ENCODE data around the gene SLC6A17.

Gene SLC6A17

DNA sequence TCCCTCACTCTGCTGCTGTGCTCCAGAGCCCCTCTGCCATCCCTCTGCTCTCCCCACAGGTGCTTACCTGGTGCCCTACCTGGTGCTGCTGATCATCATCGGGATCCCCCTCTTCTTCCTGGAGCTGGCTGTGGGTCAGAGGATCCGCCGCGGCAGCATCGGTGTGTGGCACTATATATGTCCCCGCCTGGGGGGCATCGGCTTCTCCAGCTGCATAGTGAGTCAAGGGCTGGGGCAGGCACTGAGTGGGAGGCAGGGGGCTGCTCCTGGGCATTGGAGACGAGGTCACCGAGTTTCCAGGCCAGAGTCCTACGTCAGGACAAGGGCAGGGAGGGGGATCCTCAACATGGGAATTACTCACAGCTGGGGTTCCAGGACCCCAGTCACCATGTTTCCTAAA lies 21.7 kb downstream of the SLC6A17 start:
- no peaks in the 10 kb centered on the region for H3K27me3 Mint-ChIP-seq (ENCODE audit: low read depth)
- no peaks in the 10 kb centered on the region for H3K36me3 Mint-ChIP-seq (ENCODE audit: low read depth)
- DNase-seq (ENCODE audit: low spot score): no peak

DNA sequence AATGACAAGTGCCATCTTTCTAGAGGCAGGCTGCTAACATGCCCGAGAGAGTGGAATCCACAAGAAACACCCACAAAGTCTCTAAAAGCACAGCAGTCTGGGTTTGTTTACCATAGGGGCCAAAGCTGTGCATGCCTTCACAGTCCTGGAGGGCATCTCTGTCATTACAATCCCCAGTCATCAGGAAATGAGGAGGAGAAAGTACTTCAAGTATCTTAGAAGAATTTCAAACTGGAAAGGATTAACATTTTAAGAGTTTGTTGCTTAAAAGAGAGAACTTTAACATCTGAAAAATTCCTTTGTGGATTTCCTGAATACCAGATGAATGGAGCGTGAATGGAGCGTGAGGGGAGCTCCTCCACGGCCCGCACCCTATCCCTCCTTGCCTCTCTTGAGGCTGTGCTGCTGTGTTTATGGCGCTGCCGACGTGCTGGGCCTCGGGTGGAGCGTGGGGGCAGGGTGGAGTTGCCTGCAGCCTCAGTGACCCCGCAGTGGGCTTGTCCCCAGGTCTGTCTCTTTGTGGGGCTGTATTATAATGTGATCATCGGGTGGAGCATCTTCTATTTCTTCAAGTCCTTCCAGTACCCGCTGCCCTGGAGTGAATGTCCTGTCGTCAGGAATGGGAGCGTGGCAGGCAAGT lies 23.3 kb downstream of the SLC6A17 start:
- no peak overlapping the region for H3K4me3 Mint-ChIP-seq
- H3K36me3 Mint-ChIP-seq (ENCODE audit: low read depth): no peaks in the 10 kb centered on the region
- DNase-seq (ENCODE audit: low spot score): no peak
- no peaks in the 10 kb centered on the region for H3K9me3 Mint-ChIP-seq
- no peak overlapping the region for H3K27ac Mint-ChIP-seq
- H3K4me1 Mint-ChIP-seq (ENCODE audit: low read depth): no peaks in the 10 kb centered on the region
- H3K27me3 Mint-ChIP-seq (ENCODE audit: low read depth): no peaks in the 10 kb centered on the region

More for the DNA sequence above, 21.7 kb downstream of the SLC6A17 start:
- H3K4me3 Mint-ChIP-seq: no peak overlapping the region
- no peaks in the 10 kb centered on the region for H3K9me3 Mint-ChIP-seq
- H3K27ac Mint-ChIP-seq: no peak overlapping the region
- H3K4me1 Mint-ChIP-seq (ENCODE audit: low read depth): no peaks in the 10 kb centered on the region

DNA sequence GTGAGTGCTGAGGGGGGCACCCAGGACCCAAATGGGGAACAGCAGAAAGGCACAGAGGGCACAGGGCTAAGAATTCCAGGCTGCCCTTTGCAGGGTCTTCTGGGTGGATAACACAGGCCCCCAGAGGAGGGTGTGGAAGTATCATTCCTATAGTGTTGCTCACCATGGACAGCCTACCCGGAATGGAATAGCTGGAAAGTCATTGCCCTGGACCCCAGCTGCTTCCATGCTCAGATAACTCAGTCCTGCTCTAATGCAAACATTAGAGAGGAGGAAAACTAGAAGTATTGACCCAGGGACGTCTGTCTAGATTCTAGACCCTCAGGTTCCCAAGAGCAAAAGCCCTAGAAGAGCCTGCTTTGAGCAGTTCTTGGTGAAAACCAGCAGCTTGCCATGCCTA lies 24.7 kb downstream of the SLC6A17 start:
- Mint-ChIP-seq H3K4me3 (no peak overlapping the region), H3K27me3 (ENCODE audit: low read depth) (no peaks in the 10 kb centered on the region), H3K4me1 (ENCODE audit: low read depth) (no peaks in the 10 kb centered on the region), H3K36me3 (ENCODE audit: low read depth) (no peaks in the 10 kb centered on the region), H3K27ac (no peak overlapping the region), H3K9me3 (no peaks in the 10 kb centered on the region)
- DNase-seq (ENCODE audit: low spot score): no peak

DNA sequence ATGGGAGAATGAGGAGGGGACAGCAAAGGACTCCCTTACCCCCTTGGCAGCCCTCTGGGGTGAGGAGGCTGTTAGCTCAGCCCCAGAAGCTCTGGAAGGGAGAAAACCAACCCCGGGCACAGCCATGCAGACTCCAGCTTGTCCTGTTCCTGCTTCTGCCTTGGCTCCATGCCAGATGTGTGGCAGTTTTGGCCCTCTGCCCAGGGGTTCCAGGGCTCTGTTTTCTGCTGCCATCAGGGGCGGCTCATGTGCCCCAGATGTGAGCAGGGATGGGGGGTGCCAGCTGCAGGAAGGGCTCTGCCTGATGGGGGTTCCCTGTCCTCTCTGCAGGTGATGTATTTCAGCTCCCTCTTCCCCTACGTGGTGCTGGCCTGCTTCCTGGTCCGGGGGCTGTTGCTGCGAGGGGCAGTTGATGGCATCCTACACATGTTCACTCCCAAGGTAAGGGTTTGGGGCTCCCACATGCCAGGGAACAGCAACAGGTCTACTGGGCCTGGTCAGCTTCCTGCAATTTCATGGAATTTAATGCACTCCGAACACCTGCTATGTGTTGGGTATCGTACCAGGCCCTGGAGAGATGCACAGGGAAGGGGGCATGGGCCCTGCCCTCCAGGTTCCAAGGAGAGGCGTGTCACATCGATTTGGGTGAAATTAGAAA lies 26.1 kb downstream of the SLC6A17 start:
- DNase-seq (ENCODE audit: low spot score): no peak
- Mint-ChIP-seq H3K27me3 (ENCODE audit: low read depth) (no peaks in the 10 kb centered on the region), H3K36me3 (ENCODE audit: low read depth) (no peaks in the 10 kb centered on the region)

DNA sequence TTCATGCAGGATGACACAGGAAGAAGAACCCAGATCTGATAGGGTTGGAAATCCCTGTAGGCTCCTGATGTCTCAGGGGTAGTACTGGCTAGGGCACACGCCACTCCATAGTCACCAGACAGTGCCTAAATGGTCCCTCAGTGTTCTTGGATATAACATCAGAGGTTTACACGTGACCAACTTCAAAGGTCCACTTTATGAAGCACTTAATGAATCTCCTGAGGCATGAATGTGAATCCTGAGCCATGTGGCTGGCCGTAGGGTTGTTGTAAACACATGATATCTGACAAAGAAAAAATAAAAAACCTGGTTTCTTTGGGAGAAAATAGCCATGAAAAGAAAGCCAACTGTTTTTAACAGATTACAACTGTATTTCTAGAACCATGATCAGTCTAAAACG lies 27.5 kb downstream of the SLC6A17 start:
- no peak for DNase-seq (ENCODE audit: low spot score)

More for the DNA sequence above, 26.1 kb downstream of the SLC6A17 start:
- Mint-ChIP-seq H3K4me3 (no peak overlapping the region), H3K4me1 (ENCODE audit: low read depth) (no peaks in the 10 kb centered on the region), H3K27ac (no peak overlapping the region), H3K9me3 (no peaks in the 10 kb centered on the region)

DNA sequence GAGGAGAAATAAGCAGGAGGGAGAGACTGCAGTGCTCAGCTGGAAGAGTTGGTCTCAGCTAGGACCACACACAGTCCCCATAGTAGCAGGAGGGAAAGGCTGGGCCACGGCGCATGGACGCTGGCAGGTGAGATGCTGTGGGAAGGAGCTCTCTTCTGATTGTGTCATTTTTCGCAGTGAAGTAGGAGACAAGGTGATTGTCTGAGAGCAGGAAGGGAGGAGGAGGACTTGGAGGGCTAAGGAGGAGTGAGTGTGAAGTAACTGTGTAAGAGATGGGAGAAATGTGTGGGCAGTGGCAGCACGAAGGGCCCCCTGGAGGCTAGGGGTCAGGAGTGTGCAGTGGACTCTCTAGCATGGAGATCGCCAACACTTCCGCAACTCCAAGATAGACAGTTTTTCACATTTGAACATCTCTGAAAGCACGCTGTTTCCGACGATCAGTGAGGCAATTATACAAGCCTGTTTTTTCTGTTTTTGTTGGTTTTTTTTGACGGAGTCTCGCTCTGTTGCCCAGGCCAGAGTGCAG lies 33.4 kb downstream of the SLC6A17 start:
- Mint-ChIP-seq H3K4me1 (ENCODE audit: low read depth) (no peaks in the 10 kb centered on the region), H3K27ac (no peak overlapping the region), H3K27me3 (ENCODE audit: low read depth) (peaks cover 11% of the 10 kb centered on the region), H3K9me3 (no peaks in the 10 kb centered on the region), H3K4me3 (no peak overlapping the region), H3K36me3 (ENCODE audit: low read depth) (no peaks in the 10 kb centered on the region)
- DNase-seq (ENCODE audit: low spot score): no peak

More for the DNA sequence above, 27.5 kb downstream of the SLC6A17 start:
- Mint-ChIP-seq H3K4me3 (no peak overlapping the region), H3K27ac (no peak overlapping the region), H3K27me3 (ENCODE audit: low read depth) (no peaks in the 10 kb centered on the region), H3K36me3 (ENCODE audit: low read depth) (no peaks in the 10 kb centered on the region), H3K9me3 (no peaks in the 10 kb centered on the region), H3K4me1 (ENCODE audit: low read depth) (no peaks in the 10 kb centered on the region)

DNA sequence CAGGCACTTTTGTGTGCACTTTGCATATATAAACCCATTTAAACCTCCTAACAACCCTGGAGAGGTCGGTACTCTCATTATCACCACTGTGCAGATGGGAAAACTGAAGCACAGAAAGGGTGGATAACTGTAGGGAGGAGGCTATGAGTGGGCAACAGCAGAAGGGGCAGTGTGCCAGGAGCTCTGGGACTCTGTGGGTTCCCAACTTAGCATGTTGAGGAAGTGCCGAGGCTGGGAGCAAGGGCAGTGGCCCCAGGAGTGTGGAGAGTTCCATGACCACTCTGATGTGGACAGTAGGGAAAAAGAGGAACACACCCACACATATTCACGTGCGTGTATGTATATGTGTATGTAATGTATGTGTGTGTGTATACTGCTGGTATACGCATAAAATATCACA lies 34.2 kb downstream of the SLC6A17 start:
- Mint-ChIP-seq H3K4me1 (ENCODE audit: low read depth) (no peaks in the 10 kb centered on the region), H3K27ac (no peak overlapping the region), H3K9me3 (no peaks in the 10 kb centered on the region), H3K27me3 (ENCODE audit: low read depth) (peaks cover 13% of the 10 kb centered on the region), H3K4me3 (no peak overlapping the region), H3K36me3 (ENCODE audit: low read depth) (no peaks in the 10 kb centered on the region)
- DNase-seq (ENCODE audit: low spot score): no peak

DNA sequence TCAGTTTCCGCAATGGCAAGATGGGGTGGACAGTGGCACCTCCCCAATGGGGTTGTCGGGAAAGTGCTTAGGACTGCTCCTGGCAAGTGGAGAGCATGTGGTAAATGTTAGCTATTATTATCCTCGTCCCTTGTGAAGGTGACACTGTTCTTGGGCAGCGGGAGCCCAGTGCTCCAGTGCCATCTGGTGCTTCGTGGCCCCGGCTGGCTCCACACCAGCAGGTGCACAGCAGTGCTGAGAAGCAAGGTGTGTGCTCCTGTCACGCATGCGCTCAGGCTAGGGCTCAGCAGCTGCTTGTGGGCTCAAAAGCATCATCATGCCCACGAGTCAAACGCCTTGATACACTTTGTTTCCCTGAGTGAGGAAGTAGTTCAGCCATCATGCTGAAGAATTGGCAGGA lies 34.9 kb downstream of the SLC6A17 start:
- no peak for DNase-seq (ENCODE audit: low spot score)
- Mint-ChIP-seq H3K36me3 (ENCODE audit: low read depth) (no peaks in the 10 kb centered on the region), H3K9me3 (no peaks in the 10 kb centered on the region), H3K4me1 (ENCODE audit: low read depth) (no peaks in the 10 kb centered on the region), H3K27ac (no peak overlapping the region), H3K4me3 (no peak overlapping the region), H3K27me3 (ENCODE audit: low read depth) (peaks cover 13% of the 10 kb centered on the region)

DNA sequence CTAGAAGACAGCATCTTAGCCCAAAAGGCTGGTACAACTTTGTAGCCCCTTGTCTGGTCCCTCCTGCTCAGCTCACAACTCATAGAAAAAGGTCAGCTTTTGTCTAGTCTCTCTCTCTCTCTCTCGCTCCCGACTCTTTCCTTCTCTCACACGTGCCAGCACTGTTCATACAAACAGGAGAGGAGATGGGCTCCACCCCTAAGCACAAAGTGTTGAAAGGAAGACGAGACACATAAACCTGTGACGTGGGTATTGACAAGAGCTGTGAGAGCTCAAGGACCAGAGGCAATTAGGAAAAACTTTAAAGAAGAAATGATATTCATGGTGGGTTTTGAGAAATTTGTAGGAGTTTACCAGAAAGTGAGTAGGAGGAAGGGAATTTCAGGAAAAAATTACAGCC lies 36.3 kb downstream of the SLC6A17 start:
- no peaks in the 10 kb centered on the region for H3K9me3 Mint-ChIP-seq
- no peaks in the 10 kb centered on the region for H3K4me1 Mint-ChIP-seq (ENCODE audit: low read depth)
- DNase-seq (ENCODE audit: low spot score): no peak
- no peak overlapping the region for H3K27ac Mint-ChIP-seq
- H3K4me3 Mint-ChIP-seq: no peak overlapping the region
- H3K36me3 Mint-ChIP-seq (ENCODE audit: low read depth): no peaks in the 10 kb centered on the region
- peaks cover 13% of the 10 kb centered on the region for H3K27me3 Mint-ChIP-seq (ENCODE audit: low read depth)

DNA sequence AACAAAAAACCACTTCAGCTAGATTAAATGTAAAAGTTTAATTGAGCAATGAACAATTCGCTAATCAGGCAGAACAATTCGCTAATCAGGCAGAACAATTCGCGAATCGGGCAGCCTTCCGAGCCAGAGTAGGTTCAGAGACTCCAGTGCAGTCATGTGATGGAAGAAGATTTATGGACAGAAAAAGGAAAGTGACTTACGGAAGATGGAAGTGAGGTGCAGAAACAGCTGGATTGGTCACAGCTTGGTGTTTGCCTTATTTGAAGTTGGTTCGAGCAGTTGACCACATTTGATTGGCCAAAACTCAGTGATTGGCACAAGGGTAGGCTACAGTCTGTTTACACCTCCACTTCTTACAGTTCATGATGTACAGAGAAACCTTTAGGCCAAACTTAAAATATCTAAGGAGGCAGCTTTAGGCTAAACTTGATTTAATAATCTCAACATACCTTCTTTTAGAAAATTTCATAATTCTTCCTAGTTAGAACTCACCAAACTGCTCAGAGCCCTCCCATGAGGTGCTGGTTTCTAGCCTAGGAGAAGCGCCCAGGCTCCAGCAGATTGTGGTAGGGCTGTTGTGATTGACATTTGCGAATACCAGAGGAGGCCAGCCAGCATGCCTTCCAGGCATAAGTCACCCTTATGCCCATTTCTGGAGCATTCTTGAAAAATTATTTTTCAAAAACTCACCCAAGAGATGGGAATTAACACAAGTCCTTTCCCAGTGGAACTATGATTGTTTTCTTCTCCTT lies 37.0 kb downstream of the SLC6A17 start:
- Mint-ChIP-seq H3K9me3 (no peaks in the 10 kb centered on the region), H3K27me3 (ENCODE audit: low read depth) (peaks cover 13% of the 10 kb centered on the region), H3K4me1 (ENCODE audit: low read depth) (no peaks in the 10 kb centered on the region), H3K4me3 (no peak overlapping the region), H3K36me3 (ENCODE audit: low read depth) (no peaks in the 10 kb centered on the region), H3K27ac (no peak overlapping the region)
- DNase-seq (ENCODE audit: low spot score): no peak

DNA sequence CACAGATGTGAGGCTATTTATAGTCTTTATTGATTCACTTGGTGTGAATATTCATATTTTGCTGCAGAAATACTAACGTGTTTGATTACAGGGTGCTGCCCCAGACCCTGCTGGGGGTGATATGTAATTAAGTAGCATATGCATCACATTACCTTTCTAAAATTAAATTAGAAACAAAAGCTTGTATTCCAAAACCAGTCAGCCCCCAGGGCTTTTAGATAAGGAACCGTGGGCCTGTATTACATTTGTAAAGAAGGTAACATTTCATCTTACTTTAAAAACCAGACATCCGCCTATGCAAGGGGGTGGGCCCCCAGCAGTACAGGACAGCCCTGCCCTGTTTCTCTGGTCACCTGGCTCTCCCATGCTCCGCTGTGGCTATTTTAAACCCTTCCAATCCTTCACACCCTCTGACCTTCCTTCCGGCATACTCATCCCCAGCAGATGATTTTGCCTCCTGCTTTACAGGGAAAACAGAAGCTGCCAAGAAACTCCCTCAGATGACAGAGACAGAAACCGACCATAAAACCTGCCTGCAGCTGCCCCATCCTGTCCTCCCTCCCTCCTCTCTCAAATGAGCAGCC lies 37.8 kb downstream of the SLC6A17 start:
- Mint-ChIP-seq H3K36me3 (ENCODE audit: low read depth) (no peaks in the 10 kb centered on the region), H3K9me3 (no peaks in the 10 kb centered on the region), H3K4me3 (no peak overlapping the region), H3K27me3 (ENCODE audit: low read depth) (peaks cover 13% of the 10 kb centered on the region), H3K4me1 (ENCODE audit: low read depth) (no peaks in the 10 kb centered on the region), H3K27ac (no peak overlapping the region)
- no peak for DNase-seq (ENCODE audit: low spot score)

DNA sequence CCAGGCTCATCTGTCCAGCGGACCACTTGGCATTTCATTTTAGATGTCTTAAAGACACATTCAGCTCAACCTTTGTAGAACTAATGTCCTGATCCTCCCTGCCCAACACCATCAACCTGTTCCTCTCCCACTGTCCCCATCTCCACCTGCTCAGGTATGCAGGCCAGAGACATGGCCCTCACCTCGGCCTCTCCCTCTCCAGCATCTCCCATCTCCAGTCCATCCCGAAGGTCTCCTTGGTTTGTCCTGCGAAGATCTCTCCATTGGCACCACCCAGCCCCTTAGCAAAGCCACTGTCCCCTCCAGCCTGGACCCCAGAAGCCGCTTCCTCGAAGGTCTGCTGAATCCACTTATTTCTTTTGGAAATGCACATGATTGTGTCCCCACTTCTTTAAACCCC lies 38.9 kb downstream of the SLC6A17 start:
- Mint-ChIP-seq H3K27me3 (ENCODE audit: low read depth) (peaks cover 13% of the 10 kb centered on the region), H3K4me3 (no peak overlapping the region), H3K36me3 (ENCODE audit: low read depth) (no peaks in the 10 kb centered on the region), H3K4me1 (ENCODE audit: low read depth) (no peaks in the 10 kb centered on the region), H3K9me3 (no peaks in the 10 kb centered on the region), H3K27ac (no peak overlapping the region)
- DNase-seq (ENCODE audit: low spot score): no peak

DNA sequence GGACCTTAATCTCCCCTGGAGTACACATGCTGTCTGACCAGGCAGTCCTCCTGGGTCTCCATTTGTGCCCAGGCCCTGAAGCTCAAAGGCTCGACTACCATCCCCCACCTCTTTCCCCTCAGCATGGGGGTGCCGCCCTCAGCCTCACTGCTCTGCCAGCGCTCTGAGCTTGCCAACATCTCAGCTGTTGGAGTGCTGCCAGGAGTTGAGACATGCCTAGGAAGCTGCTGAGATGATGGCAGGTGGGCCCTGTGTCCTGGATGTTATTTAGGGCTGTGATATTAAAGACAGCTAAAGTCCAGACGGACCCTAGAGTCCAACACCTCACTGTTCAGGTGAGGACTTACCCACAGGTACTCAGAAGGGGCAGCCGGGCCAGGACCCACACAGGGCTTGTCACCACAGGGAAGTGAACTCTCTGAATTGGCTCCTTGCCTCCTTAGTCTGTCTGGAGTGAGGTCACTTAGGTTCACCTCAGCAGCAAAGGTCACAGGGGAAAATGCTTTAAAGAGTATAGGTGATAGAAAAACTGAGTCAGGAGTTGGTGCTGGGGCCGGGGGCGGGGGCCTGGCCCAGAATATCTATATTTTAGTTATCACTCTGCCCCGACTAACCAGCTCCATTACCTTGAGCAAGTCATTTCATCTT lies 40.1 kb downstream of the SLC6A17 start:
- DNase-seq (ENCODE audit: low spot score): no peak
- peaks cover 13% of the 10 kb centered on the region for H3K27me3 Mint-ChIP-seq (ENCODE audit: low read depth)

More for the DNA sequence above, 40.1 kb downstream of the SLC6A17 start:
- H3K36me3 Mint-ChIP-seq (ENCODE audit: low read depth): no peaks in the 10 kb centered on the region
- H3K4me3 Mint-ChIP-seq: no peak overlapping the region
- no peak overlapping the region for H3K27ac Mint-ChIP-seq
- H3K4me1 Mint-ChIP-seq (ENCODE audit: low read depth): no peaks in the 10 kb centered on the region
- no peaks in the 10 kb centered on the region for H3K9me3 Mint-ChIP-seq
